HG03175 (cell line): ENCODE results near the gene CD8B.
"Not testable (repeated sequence)": the region's sequence is repeated elsewhere in the genome, so short reads cannot be mapped to it uniquely, and the experiment has no call there.

ENCODE experiments used
- ATAC-seq: cut with Tn5 transposase; IDR thresholded peaks from one replicate; pipeline ENCODE4 v1.9.1; 2021; ENCODE audit warnings: mild to moderate bottlenecking, moderate library complexity; ENCODE audit not compliant: unreplicated experiment

CD8B gene

GRCh38 chr2:86836915-86837695, 24.6 kb downstream of the CD8B start:
- ATAC-seq = not testable (repeated sequence)

GRCh38 chr2:86835548-86835889, 26.2 kb downstream of the CD8B start:
- ATAC-seq = not testable (repeated sequence)

DNA sequence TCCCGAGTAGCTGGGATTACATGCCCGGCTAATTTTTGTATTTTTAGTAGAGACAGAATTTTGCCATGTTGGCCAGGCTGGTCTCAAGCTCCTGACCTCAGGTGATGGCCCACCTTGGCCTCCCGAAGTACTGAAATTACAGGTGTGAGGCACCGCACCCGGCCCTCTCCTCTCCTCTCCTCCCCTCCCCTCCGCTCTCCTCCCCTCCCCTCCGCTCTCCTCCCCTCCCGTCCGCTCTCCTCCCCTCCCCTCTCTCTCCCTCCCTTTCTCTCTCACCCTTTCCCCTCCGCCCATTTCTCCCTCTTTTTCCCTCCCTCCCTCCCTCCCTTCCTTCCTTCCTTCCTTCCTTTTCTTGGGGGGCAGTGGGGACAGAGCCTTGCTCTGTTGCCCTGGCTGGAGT, 28.4 kb downstream of the CD8B start:
- no peak for ATAC-seq

DNA sequence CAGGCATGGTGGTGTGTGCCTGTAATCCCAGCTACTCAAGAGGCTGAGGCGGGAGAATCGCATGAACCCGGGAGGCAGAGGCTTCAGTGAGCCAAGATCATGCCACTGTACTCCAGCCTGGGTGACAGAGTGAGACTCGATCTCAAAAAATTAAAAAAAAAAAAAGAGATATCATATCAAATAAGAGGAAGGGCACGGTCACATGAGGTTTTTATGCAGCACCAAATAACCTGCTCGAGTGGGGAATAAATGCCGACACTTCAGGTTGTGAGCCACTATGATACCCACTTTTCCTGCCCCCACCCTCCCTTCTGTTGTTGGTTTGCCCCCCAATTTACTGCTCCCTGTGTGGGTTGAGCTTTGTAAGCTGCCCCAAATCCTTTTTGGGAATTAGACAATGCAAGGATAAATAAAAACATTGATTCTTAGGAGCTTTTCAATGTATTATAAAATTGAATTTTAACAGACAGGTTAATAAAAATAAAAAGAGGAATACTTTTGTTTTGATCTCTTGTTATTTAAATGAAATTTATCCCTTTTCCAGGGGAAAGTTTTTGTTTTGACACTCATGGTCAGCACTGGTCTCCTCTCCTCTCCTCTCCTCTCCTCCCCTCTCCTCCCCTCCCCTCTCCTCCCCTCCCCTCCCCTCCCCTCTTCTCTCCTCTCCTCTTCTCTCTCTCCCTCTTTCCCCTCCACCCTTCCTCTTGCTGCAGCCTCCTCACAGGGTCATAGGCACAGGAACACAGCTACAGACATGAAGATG, 29.2 kb downstream of the CD8B start:
- ATAC-seq = no peak

- no peak for ATAC-seq
These were observed 30.1 kb downstream of the CD8B start for GRCh38 chr2:86831537-86831936.

DNA sequence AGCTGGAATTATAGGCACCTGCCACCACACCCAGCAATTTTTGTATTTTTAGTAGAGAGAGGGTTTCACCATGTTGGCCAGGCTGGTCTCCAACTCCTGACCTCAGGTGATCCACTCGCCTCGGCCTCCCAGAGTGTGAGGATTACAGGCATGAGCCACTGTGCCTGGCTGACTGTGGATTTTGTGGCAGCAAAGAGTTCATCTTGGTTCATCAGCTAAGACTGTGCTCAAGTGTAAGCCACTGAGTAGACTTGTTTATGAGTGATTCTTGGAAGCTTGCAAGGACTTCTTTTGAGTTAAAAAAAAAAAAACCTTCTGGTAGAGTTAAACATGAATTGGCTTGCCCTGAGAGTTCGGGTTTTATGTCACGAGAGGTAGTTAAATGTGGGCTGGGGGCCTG, 34.7 kb downstream of the CD8B start:
- no peak for ATAC-seq

GRCh38 chr2:86825693-86826381, 35.8 kb downstream of the CD8B start:
- no peak for ATAC-seq

GRCh38 chr2:86825036-86825692, 36.5 kb downstream of the CD8B start:
- ATAC-seq = no peak

GRCh38 chr2:86822668-86823345, 38.9 kb downstream of the CD8B start:
- ATAC-seq = no peak

GRCh38 chr2:86821842-86822241, 39.8 kb downstream of the CD8B start:
- ATAC-seq = no peak

DNA sequence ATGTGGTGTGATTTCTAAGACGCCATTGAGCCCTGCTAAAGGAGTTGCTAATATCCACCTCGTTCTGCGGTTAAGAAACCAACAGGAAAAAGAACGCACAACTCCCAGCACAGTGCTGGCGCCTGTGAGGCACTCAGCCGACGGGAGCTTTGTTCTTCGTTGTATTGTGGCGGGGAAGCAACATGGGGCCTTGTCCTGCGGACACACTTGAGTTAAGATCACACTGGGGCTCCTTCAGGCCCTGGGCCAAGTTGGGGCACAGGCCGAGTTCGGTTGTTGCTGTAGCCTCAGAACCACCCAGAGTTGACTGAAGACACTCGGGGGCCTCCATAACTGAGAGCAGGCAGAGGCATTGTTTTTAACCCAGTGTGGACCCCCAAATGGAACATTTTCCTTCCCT, 40.4 kb downstream of the CD8B start:
- ATAC-seq = no peak

GRCh38 chr2:86818957-86819356, 42.7 kb downstream of the CD8B start:
- no peak for ATAC-seq

- ATAC-seq = no peak
These were observed 43.4 kb downstream of the CD8B start for GRCh38 chr2:86818114-86818801.

GRCh38 chr2:86815611-86816010, 46.1 kb downstream of the CD8B start:
- ATAC-seq = no peak

- ATAC-seq = no peak
These were observed 52.1 kb downstream of the CD8B start for GRCh38 chr2:86809481-86810121.

- ATAC-seq = peak; percentile 94
These were observed 53.1 kb downstream of the CD8B start for GRCh38 chr2:86808315-86809161.

- ATAC-seq = no peak
These were observed 54.0 kb downstream of the CD8B start for GRCh38 chr2:86807468-86808275.

DNA sequence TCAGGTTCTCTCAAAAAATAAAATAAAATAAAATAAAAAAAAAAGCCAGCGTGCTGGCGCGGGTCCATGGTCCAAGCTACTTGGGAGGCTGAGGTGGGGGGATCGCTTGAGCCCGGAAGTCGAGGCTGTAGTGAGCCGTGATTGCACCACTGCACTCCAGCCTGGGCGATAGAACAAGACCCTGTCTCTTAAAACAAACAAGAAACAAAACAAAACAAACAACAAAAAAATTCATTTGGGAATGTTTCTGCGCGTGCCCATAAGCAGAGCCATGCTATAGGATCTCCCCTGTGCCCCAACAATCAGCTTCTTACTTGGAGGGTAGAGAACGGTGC, 54.6 kb downstream of the CD8B start:
- ATAC-seq = no peak
